GM10266 (cell line): ENCODE measurements around the gene AMY2B.
"Not testable (repeated sequence)": the region's sequence is repeated elsewhere in the genome, so short reads cannot be mapped to it uniquely, and the experiment has no call there.

ENCODE experiments used
- DNase-seq: peaks from one replicate; pipeline ENCODE4 v3.0.0; 2012; ENCODE audit errors: extremely low spot score
- TF ChIP-seq, protein P1 (sequence below): IDR thresholded peaks from 2 replicates; pipeline ENCODE4 v1.5.1; 2012; ENCODE audit warnings: mild to moderate bottlenecking, low read depth; ENCODE audit not compliant: control insufficient read depth, insufficient read depth; ENCODE audit errors: missing control alignments

The AMY2B gene

DNA sequence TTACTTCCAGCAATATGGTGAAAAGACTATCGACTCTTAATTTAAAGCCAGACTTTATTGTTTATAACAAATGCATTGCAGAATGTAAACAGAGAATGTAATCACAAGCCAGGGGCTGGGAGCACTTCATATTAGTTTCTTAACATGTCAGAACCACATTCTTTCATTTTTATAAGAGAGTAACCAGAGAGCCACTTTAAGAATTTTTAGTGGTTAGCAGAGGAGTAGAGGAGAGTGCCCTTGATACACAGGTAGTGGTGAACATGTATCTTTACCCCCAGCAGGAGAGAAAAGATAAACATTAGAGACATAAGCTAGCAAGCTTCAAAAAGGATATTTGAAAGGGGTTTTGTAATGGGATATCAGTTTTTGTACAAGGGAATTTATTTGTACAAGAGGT lies 11.1 kb downstream of the AMY2B start:
- no peak for DNase-seq
- TF ChIP-seq, protein P1, sequence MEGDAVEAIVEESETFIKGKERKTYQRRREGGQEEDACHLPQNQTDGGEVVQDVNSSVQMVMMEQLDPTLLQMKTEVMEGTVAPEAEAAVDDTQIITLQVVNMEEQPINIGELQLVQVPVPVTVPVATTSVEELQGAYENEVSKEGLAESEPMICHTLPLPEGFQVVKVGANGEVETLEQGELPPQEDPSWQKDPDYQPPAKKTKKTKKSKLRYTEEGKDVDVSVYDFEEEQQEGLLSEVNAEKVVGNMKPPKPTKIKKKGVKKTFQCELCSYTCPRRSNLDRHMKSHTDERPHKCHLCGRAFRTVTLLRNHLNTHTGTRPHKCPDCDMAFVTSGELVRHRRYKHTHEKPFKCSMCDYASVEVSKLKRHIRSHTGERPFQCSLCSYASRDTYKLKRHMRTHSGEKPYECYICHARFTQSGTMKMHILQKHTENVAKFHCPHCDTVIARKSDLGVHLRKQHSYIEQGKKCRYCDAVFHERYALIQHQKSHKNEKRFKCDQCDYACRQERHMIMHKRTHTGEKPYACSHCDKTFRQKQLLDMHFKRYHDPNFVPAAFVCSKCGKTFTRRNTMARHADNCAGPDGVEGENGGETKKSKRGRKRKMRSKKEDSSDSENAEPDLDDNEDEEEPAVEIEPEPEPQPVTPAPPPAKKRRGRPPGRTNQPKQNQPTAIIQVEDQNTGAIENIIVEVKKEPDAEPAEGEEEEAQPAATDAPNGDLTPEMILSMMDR = no peak

DNA sequence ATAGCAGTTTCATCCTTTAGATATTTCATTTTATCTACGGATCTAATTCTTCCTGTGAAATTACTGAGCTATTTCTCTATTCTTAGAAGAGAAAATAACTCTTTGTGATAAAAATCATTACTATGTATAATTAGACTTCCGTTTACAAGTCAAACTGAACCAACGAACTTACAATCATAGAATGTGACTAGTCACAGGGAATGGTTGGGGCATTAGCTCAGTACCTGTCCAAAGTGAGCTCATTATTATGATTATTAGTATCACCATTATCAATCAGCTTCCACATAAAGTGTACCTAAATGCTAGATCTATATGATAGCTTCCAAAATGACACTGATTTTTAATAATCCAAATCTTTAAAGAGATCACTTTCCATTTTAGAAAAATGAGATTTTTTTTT lies 12.5 kb downstream of the AMY2B start:
- DNase-seq = no peak
- TF ChIP-seq, protein P1 = no peak

DNA sequence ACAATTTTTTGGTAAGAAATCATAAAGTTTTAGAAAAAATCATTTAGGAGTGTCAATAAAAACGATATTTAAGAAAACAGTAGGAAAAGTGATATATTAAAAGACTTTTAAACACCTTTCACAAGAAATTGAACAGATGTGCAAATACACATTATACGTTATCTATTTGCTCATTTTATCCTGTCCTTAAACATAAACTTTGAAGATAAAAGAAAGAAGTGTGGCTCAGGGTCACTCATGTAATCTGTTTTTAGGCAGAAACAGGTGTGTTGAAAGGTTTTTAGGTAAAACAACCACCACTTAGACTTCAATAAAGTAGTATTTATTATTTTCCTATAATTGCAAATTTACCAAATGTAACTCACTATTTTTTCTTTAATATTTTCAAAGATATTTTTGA lies 13.1 kb downstream of the AMY2B start:
- TF ChIP-seq, protein P1 = no peak
- DNase-seq = no peak

DNA sequence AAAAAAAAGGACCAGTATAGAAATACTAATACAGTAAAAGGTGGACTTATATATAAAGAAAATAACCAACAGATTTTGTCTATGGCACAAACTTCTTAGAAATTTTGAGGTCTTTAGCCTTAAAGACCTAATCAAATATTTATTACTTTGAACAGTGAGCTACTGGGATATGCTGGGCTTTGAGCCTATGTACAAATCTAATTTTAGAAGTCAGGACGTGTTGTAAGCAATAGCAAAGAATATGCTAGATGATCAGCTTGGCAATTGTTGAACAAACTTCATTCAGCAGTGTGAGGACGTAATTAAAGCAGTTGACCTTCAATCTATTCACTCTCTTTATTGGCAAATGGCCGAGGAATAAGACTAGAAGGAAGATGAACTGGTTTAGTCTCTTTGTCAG lies 31.4 kb downstream of the AMY2B start:
- not testable (repeated sequence) for DNase-seq

DNA sequence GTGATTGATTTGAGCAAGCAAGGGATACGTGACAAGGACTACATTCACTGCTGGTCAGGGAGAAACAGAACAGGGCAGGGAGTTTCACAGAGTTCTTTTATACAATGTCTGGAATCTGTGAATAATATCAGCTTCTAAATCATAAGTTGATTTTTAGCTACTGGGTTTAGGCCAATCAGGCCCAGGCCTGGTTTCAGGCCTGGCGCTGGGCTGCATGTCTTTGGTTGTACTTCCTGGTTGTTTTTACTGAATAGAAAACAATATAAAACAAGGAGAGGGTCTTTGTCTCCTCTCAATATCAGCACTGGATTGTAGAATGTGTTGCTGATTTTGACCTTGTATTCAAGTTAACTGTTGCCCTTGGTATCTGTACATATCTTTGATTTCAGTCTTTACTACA lies 45.0 kb downstream of the AMY2B start:
- DNase-seq = no peak
- TF ChIP-seq, protein P1 = no peak

DNA sequence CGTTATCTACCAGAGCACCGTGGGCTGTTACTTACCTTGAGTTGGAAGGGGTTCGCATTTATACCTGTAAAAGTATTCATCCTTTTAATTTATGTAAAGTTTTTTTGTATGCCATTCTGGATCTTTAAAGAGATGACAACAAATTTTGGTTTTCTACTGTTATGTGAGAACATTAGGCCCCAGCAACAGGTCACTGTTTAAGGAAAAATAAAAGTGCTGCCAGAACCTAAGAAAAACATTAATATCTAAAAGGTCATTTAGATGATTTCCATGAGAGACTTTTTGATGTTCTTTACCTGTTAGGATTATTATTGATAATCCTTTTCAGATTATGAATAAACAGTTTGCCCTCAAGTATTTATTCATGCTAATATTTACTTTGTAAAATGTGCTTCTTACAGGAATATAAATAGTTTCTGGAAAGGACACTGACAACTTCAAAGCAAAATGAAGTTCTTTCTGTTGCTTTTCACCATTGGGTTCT lies 45.6 kb downstream of the AMY2B start, which contains the start of gene AMY2A:
Gene AMY2A, plus strand, starts transcription at position 434 of the 484 bp plus-strand sequence. Its CDS starts 14 bp downstream, at position 448.
- not testable (repeated sequence) for DNase-seq

DNA sequence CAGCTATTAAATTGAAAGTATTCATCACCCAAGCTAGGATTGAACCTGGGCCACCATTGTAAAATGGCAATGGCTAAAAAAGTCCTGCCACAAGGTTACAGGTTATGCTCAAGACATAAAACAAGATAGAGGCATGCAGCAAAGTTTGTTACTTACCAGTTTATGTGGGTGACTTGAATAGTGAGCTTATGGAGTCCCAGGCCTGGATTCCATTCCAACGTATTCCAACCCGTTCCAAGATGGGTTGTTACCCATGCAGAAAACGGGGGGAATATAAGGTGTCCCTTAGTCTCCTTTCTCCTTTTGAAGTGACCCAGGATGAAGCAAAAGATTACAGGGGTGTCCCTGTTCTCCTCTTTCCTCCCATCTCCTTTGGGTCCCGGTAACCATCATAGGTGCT lies 56.0 kb downstream of the AMY2B start:
- not testable (repeated sequence) for DNase-seq
